Heart right ventricle (tissue), 16 donors: ENCODE data around the gene CIP2A. TPM values are rescaled to one million over a fixed set of nuclear protein-coding genes. Genes with fewer than 3 reads are reported as not detected.
A peak's percentile ranks its signal among the peaks of the same experiment; 100 is the strongest.

Experiments
- ATAC-seq, 8 donors: fragments of 200-7000 bp; cut with Tn5 transposase; one replicate each; pipeline ENCODE4 v1.9.1; 2020; ENCODE audit warnings: mild to moderate bottlenecking in 8 of 8, moderate library complexity in 8 of 8, moderate number of reproducible peaks in 1 of 8
- DNase-seq, 2 donors: peaks; one replicate each; pipeline ENCODE4 v3.0.0-alpha.2; 2020
- H3K27ac ChIP-seq, 10 donors: fragments of 200-600 bp; sonication (generic) in 2 of 10; one replicate each; pipeline versions ENCODE4 v1.5.0 to v1.8.0; 2020 to 2022; ENCODE audit warnings: mild to moderate bottlenecking in 3 of 10
- H3K27me3 ChIP-seq, 7 donors: fragments of 200-600 bp; one replicate each; pipeline ENCODE4 v1.8.0; 2021 to 2022; ENCODE audit warnings: mild to moderate bottlenecking in 2 of 7
- H3K36me3 ChIP-seq, 9 donors: fragments of 200-600 bp; sonication (generic) in 1 of 9; one replicate each; pipeline versions ENCODE4 v1.5.0 to v1.8.0; 2020 to 2022; ENCODE audit warnings: mild to moderate bottlenecking in 2 of 9
- H3K4me1 ChIP-seq, 9 donors: fragments of 200-600 bp; sonication (generic) in 1 of 9; one replicate each; pipeline versions ENCODE4 v1.5.0 to v1.8.0; 2020 to 2022; ENCODE audit warnings: mild to moderate bottlenecking in 4 of 9
- H3K4me3 ChIP-seq, 10 donors: fragments of 200-600 bp; sonication (generic) in 2 of 10; one replicate each; pipeline versions ENCODE4 v1.5.0 to v1.8.0; 2020 to 2022; ENCODE audit warnings: mild to moderate bottlenecking in 7 of 10, moderate library complexity in 2 of 10
- H3K9me3 ChIP-seq, 11 donors: fragments of 200-600 bp in 10 of 11; sonication (generic) in 2 of 11; one replicate each; pipeline versions ENCODE4 v1.5.0 to v1.8.0; 2013 to 2022; ENCODE audit warnings: mild to moderate bottlenecking in 2 of 11, control low read depth in 1 of 11, moderate library complexity in 1 of 11
- CTCF ChIP-seq, 9 donors: fragments of 200-600 bp; sonication (generic) in 2 of 9; IDR thresholded peaks; one replicate each; pipeline versions ENCODE4 v1.5.0 to v1.8.0; 2021 to 2022; ENCODE audit warnings: antibody characterized with exemption in 9 of 9, mild to moderate bottlenecking in 5 of 9, moderate library complexity in 1 of 9
- WGBS, 2 donors: extraction: QIAGEN DNeasy Blood & Tissue Kit; methylation state at CpG; one replicate each; pipeline ENCODE4 v1.1.7; 2013; ENCODE audit warnings: inconsistent platforms in 1 of 2; 5-methylcytosine and 5-hydroxymethylcytosine counted together
- intact Hi-C, 10 donors: fragments of 100-400 bp; cut with DNase I; formaldehyde crosslinking; loops; one replicate each; pipeline versions ENCODE4 v1.11.1 to v1.14.2; 2022
- polyA plus RNA-seq, 2 donors: library from polyadenylated mRNA; stranded (reverse); fragments of 200-250 nt; gene quantifications; one replicate each; pipeline ENCODE4 v1.2.3, GENCODE V29; 2013
- total RNA-seq, 10 donors: library from RNA; stranded (reverse); fragmentation: NEBNext Ultra II Directional in 3 of 10; extraction: Animal tissue kit (Norgen Biotek cat#: 25700) in 3 of 10; gene quantifications; one replicate each; pipeline versions ENCODE4 v1.2.1 to v1.2.4, GENCODE V29; 2021 to 2023
- donor health status: Arrhythmogenic right ventricular cardiomyopathy.
- donor health status: ischemic (EF 13 %, LVEDD 7.1; RV severe dilation, severe dysfunction).
- donor health status: healthy with polysubstance abuse.
- donor health status: DM: no; HTN: yes; CAD: no.
- donor health status: DM: no; HTN: no; CAD: no.
- donor health status: ischemic (EF 25% LVEDD 6.9; RV normal size, moderate dysfunction).
- donor health status: ischemic (EF 25% LVEDD 5.7; RV mildly dilated, moderate dysfunction).
- donor health status: healthy.
- donor health status: DM: yes; HTN: yes; CAD: no.
- donor health status: Ischemic cardiomyopathy.
- donor health status: ischemic (EF 35%, LVEDD 5.7; RV mildly dilated, moderate dysfunction).
- donor health status: nonischemic (EF 11% LVEDD 7.7; RV severe dilation, severe dysfunction).
- donor health status: DM: yes; HTN: yes; CAD: no.
- donor health status: PGD.
- donor health status: ischemic (EF 29% LVEDD 5.4; RV normal size, mild dysfunction).
- donor health status: nonischemic (EF 23%, LVEDD 6.1; RV moderate dilation, normal function).

CIP2A gene
- total and polyA plus RNA-seq, 12 donors: 0.59 to 3.3 (median 1.7) TPM

GRCh38 chr3:108510496-108510895 is 78.7 kb downstream of the CIP2A start, which contains the start of gene MYH15:
Gene MYH15, minus strand, starts transcription at chr3:108510596. Its CDS starts 66 bp downstream, at chr3:108510530.
- H3K9me3 ChIP-seq: no peaks in the 10 kb centered on the region
- H3K4me1 ChIP-seq: peaks cover 0 to 11% (median 0%) of the 10 kb centered on the region in 9 donors
- TF ChIP-seq CTCF (IDR thresholded peaks at IDR 0.05): no peak
- intact Hi-C loops: loop anchor here in 1 of 10 donors (5.0 kb wide), 1 partner anchor 42 kb away; no protein-coding TSS in a partner anchor
- 90 to 94% methylated on average over 3 of the region's 3 CpGs for WGBS, 2 donors
- no peaks in the 10 kb centered on the region for H3K27me3 ChIP-seq
- no peak for DNase-seq
- no peak within 1 kb of the TSS for H3K27ac ChIP-seq
- H3K4me3 ChIP-seq: no peak within 1 kb of the TSS
- ATAC-seq: no peak
- H3K36me3 ChIP-seq: no peaks in the 10 kb centered on the region

GRCh38 chr3:108509871-108510270 is 79.4 kb downstream of the CIP2A start:
- WGBS, 2 donors: 75 to 78% methylated on average over 2 of the region's 2 CpGs
- H3K36me3 ChIP-seq: no peaks in the 10 kb centered on the region
- no peak for ATAC-seq

DNA sequence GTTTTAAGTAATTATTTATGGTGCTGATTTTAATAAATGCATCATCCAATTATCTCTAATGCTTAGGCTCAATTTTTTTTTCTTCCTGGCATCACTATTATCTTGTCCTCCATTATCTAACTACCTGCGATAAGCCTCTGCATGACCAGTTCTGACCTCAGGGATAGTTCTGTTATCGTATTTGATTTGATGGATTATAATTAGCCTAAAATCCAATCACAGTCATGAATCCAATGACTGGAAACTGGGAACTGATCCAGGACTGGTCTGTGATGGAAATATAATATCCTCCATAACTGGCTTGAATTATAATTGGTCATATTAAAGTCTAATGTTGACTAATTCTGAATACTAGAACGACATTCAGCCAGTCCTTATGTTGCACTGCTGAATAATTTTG is 80.0 kb downstream of the CIP2A start:
- WGBS, 2 donors: 47 to 48% methylated on average over 3 of the region's 3 CpGs
- Histone ChIP-seq H3K36me3 (no peaks in the 10 kb centered on the region), H3K4me3 (no peak overlapping the region), H3K27me3 (no peaks in the 10 kb centered on the region), H3K4me1 (peaks cover 0 to 11% (median 0%) of the 10 kb centered on the region in 9 donors), H3K27ac (no peak overlapping the region), H3K9me3 (no peaks in the 10 kb centered on the region)
- DNase-seq (no peak), ATAC-seq (peak in 1 of 8 donors; percentile 21)
- intact Hi-C loops: loop anchor here in 2 of 10 donors (5.0 kb wide), 2 partner anchors 33 to 38 kb away; no protein-coding TSS in a partner anchor
- TF ChIP-seq CTCF (IDR thresholded peaks at IDR 0.05): no peak

More at GRCh38 chr3:108509871-108510270, 79.4 kb downstream of the CIP2A start:
- Histone ChIP-seq H3K27me3 (no peaks in the 10 kb centered on the region), H3K27ac (no peak overlapping the region), H3K9me3 (no peaks in the 10 kb centered on the region), H3K4me1 (peaks cover 0 to 11% (median 0%) of the 10 kb centered on the region in 9 donors), H3K4me3 (no peak overlapping the region)
- intact Hi-C loops: loop anchor here in 3 of 10 donors (5.0 kb wide), 3 partner anchors 32 to 42 kb away; no protein-coding TSS in a partner anchor
- DNase-seq: no peak
- TF ChIP-seq CTCF (IDR thresholded peaks at IDR 0.05): no peak

DNA sequence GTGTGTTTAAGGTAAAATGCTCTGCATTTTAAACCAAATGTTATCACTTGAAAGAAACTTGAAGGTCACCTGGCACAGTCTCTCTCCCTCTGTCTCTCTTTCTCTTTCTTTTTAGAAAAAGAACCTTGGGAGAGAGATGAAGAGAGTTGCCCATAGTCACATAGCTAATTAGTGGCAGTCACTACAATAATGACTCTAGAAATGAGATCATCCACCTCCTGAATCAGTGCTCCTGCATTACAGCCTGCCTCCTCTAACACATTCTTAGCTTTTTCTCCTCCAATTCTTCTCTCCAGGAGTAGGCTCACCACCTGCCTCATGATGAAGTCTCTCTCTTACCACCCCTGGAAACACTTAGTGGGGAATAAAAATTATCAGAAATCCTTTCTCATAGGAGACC is 81.3 kb downstream of the CIP2A start:
- intact Hi-C loops: loop anchor here in 2 of 10 donors (5.0 kb wide), 2 partner anchors 34 to 39 kb away; no protein-coding TSS in a partner anchor

More for the DNA sequence above, 81.3 kb downstream of the CIP2A start:
- H3K4me3 ChIP-seq: no peak overlapping the region
- DNase-seq (no peak), ATAC-seq (no peak)
- H3K9me3 ChIP-seq: peaks cover 0 to 5% (median 0%) of the 10 kb centered on the region in 11 donors
- peaks cover 0 to 11% (median 0%) of the 10 kb centered on the region in 9 donors for H3K4me1 ChIP-seq
- H3K27me3 ChIP-seq: no peaks in the 10 kb centered on the region
- no peak for TF ChIP-seq CTCF (IDR thresholded peaks at IDR 0.05)
- no peaks in the 10 kb centered on the region for H3K36me3 ChIP-seq
- no peak overlapping the region for H3K27ac ChIP-seq
